Left lung (tissue), 10 donors: ENCODE results near the gene ZNF222. TPM values are rescaled to one million over a fixed set of nuclear protein-coding genes. Genes with fewer than 3 reads are reported as not detected.

Experiments used
- ATAC-seq: fragments of 200-7000 bp; cut with Tn5 transposase; one replicate; pipeline ENCODE4 v1.9.1; 2020; ENCODE audit warnings: moderate library complexity
- DNase-seq, 4 donors: peaks; one replicate each; pipeline ENCODE4 v3.0.0-alpha.2; 2013 to 2020
- H3K27ac ChIP-seq, 2 donors: fragments of 200-600 bp; sonication (generic) in 1 of 2; one replicate each; pipeline versions ENCODE4 v1.5.0 to v1.8.0; 2020 to 2021
- H3K27me3 ChIP-seq, 2 donors: fragments of 200-600 bp; sonication (generic) in 1 of 2; one replicate each; pipeline versions ENCODE4 v1.5.0 to v1.8.0; 2020 to 2021
- H3K36me3 ChIP-seq, 2 donors: fragments of 200-600 bp; sonication (generic) in 1 of 2; one replicate each; pipeline versions ENCODE4 v1.5.0 to v1.8.0; 2020 to 2021
- H3K4me1 ChIP-seq, 2 donors: fragments of 200-600 bp; one replicate each; pipeline ENCODE4 v1.8.0; 2021
- H3K4me3 ChIP-seq, 2 donors: fragments of 200-600 bp; sonication (generic) in 1 of 2; one replicate each; pipeline versions ENCODE4 v1.5.0 to v1.8.0; 2020 to 2021; ENCODE audit warnings: mild to moderate bottlenecking in 1 of 2
- H3K9me3 ChIP-seq, 2 donors: fragments of 200-600 bp; sonication (generic) in 1 of 2; one replicate each; pipeline versions ENCODE4 v1.5.0 to v1.8.0; 2020 to 2021
- intact Hi-C, 2 donors: fragments of 100-400 bp; cut with DNase I; formaldehyde crosslinking; loops; one replicate each; pipeline versions ENCODE4 v1.11.2 to v1.14.2; 2022
- polyA plus RNA-seq, 6 donors: library from polyadenylated mRNA; unstranded; fragments of 120-200 nt; gene quantifications; one replicate each; pipeline ENCODE4 v1.2.1, GENCODE V29; 2013; ENCODE audit not compliant: insufficient read length in 6 of 6
- total RNA-seq, 2 donors: library from RNA; stranded (reverse); fragmentation: NEBNext Ultra II Directional; extraction: Animal tissue kit (Norgen Biotek cat#: 25700); gene quantifications; one replicate each; pipeline ENCODE4 v1.2.1, GENCODE V29; 2021
- TF ChIP-seq, protein P1 (sequence below), 2 donors: fragments of 200-600 bp; sonication (generic) in 1 of 2; IDR thresholded peaks; one replicate each; pipeline versions ENCODE4 v1.5.0 to v1.8.0; 2021; ENCODE audit warnings: antibody characterized with exemption in 2 of 2
- donor health status: DM: no; HTN: yes; CAD: no.
- donor health status: DM: no; HTN: no; CAD: no.

ZNF222 gene
- total and polyA plus RNA-seq, 8 donors = 3.2 to 13.4 (median 10.2) TPM

DNA sequence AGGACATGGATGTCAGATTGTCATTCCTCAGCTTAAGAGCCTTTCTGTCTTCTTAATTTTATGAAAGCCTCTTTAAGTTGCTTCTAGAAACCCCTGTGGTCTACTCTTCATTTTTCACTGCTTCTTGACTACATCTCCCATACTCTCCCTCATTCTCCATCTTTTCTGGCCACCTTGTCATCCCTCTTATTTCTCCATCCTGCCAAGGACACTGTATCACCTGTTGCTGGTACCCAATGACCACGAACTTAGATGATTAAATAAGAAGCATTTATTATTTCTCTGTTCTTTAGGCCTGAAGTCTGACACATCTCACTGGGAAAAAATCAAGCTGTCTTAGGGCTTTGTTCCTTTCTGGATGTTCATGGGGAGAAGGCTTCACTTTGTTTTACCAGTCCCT, 35.9 kb downstream of the ZNF222 start:
- H3K36me3 ChIP-seq = peaks cover 0 to 96% of the 10 kb centered on the region in 2 donors
- TF ChIP-seq, protein P1, sequence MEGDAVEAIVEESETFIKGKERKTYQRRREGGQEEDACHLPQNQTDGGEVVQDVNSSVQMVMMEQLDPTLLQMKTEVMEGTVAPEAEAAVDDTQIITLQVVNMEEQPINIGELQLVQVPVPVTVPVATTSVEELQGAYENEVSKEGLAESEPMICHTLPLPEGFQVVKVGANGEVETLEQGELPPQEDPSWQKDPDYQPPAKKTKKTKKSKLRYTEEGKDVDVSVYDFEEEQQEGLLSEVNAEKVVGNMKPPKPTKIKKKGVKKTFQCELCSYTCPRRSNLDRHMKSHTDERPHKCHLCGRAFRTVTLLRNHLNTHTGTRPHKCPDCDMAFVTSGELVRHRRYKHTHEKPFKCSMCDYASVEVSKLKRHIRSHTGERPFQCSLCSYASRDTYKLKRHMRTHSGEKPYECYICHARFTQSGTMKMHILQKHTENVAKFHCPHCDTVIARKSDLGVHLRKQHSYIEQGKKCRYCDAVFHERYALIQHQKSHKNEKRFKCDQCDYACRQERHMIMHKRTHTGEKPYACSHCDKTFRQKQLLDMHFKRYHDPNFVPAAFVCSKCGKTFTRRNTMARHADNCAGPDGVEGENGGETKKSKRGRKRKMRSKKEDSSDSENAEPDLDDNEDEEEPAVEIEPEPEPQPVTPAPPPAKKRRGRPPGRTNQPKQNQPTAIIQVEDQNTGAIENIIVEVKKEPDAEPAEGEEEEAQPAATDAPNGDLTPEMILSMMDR (IDR thresholded peaks at IDR 0.05) = no peak
- ATAC-seq = no peak

DNA sequence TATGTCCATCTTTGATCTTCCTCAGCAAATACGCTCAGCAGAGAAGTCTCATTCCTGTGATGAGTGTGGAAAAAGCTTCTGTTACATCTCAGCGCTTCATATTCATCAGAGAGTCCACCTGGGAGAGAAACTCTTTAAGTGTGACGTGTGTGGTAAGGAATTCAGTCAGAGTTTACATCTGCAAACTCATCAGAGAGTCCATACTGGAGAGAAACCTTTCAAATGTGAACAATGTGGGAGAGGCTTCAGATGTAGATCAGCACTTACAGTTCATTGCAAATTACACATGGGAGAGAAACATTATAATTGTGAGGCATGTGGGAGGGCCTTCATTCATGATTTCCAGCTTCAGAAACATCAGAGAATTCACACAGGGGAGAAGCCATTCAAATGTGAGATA, 41.1 kb downstream of the ZNF222 start:
- DNase-seq = no peak
- Histone ChIP-seq H3K4me1 (peaks cover 0 to 1% of the 10 kb centered on the region in 2 donors), H3K9me3 (peaks cover 2 to 96% of the 10 kb centered on the region in 2 donors), H3K36me3 (peaks cover 0 to 65% of the 10 kb centered on the region in 2 donors), H3K27ac (no peak overlapping the region), H3K27me3 (no peaks in the 10 kb centered on the region), H3K4me3 (no peak overlapping the region)
- intact Hi-C loops = no loop called here
- ATAC-seq = no peak
- TF ChIP-seq, protein P1 (IDR thresholded peaks at IDR 0.05) = no peak

More for the DNA sequence above, 35.9 kb downstream of the ZNF222 start:
- Histone ChIP-seq H3K9me3 (peaks cover 2 to 78% of the 10 kb centered on the region in 2 donors), H3K4me1 (no peaks in the 10 kb centered on the region), H3K27me3 (no peaks in the 10 kb centered on the region), H3K27ac (no peak overlapping the region), H3K4me3 (no peak overlapping the region)
- no peak for DNase-seq
- intact Hi-C loops = no loop called here

DNA sequence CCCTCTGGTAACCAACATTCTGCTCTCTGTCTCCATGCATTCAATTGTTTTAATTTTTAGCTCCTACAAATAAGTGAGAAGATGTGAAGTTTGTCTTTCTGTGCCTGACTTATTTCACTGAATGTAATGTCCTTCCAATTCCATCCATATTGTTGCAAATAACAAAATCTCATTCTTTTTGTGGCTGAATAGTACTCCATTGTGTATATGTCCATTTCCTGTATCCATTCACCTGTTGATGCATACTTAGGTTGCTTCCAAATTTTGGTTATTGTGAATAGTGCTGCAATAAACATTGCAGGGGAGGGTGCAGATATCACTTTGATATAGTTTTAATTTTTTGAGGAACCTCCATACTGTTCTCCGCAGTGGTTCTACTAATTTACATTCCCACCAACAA, 44.2 kb downstream of the ZNF222 start:
- H3K9me3 ChIP-seq = peaks cover under 1 to 71% of the 10 kb centered on the region in 2 donors
- TF ChIP-seq, protein P1 (IDR thresholded peaks at IDR 0.05) = no peak
- no peaks in the 10 kb centered on the region for H3K27me3 ChIP-seq
- ATAC-seq (no peak), DNase-seq (no peak)
- no peak overlapping the region for H3K4me3 ChIP-seq
- H3K4me1 ChIP-seq = peaks cover 5 to 17% of the 10 kb centered on the region in 2 donors
- intact Hi-C loops = no loop called here
- no peak overlapping the region for H3K27ac ChIP-seq
- H3K36me3 ChIP-seq = peaks cover 0 to 34% of the 10 kb centered on the region in 2 donors

DNA sequence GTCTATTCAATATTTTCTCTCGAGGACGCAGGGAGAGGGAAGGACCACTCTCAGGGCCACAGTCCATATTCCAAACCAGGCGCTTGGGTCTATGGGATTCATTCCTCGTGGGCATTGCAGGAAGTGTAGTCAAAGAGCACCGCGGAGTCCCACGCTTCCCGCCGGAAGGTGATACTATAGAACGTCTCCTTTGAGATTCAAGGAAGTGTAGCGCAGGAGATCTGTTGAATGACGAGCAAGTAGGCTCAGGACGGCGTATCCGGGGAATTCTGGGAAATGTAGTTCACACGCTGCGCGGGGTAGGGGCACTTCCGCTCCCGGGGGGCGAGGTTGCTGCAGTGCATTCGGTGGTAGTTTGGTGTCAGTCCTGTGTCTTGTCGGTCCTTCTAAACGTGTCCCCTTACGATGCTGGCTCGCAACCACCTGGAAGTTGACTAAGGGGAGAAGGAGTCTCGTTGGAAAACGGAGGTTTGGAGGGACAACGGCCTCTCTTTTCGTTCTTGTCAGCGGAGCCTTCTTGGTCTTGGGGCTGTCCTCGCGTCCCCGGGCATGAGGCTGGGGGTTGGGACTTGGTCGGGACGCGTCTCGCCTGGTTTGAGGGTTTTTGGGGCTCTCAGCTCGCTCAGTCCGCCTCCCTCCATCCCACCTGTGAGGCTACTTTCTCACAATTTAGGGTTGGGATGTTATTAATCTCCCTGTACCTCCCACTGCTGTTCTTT, 46.8 kb downstream of the ZNF222 start, which contains the start of gene ZNF284:
TSS of gene ZNF284 (plus strand) at position 336 of the 719 bp plus-strand sequence. CDS start 4,231 bp downstream, outside the sequence.
- peak within 1 kb of the TSS; percentile 30 to 45 for H3K27ac ChIP-seq
- peak; percentile 92 to 94 (median 94) for DNase-seq
- peaks cover 5 to 17% of the 10 kb centered on the region in 2 donors for H3K4me1 ChIP-seq
- intact Hi-C loops = no loop called here
- TF ChIP-seq, protein P1 (IDR thresholded peaks at IDR 0.05) = no peak
- H3K9me3 ChIP-seq = peaks cover 0 to 45% of the 10 kb centered on the region in 2 donors
- peak within 1 kb of the TSS; percentile 53 to 67 for H3K4me3 ChIP-seq
- ATAC-seq = peak; percentile 100
- no peaks in the 10 kb centered on the region for H3K27me3 ChIP-seq
- H3K36me3 ChIP-seq = peaks cover 0 to 9% of the 10 kb centered on the region in 2 donors

DNA sequence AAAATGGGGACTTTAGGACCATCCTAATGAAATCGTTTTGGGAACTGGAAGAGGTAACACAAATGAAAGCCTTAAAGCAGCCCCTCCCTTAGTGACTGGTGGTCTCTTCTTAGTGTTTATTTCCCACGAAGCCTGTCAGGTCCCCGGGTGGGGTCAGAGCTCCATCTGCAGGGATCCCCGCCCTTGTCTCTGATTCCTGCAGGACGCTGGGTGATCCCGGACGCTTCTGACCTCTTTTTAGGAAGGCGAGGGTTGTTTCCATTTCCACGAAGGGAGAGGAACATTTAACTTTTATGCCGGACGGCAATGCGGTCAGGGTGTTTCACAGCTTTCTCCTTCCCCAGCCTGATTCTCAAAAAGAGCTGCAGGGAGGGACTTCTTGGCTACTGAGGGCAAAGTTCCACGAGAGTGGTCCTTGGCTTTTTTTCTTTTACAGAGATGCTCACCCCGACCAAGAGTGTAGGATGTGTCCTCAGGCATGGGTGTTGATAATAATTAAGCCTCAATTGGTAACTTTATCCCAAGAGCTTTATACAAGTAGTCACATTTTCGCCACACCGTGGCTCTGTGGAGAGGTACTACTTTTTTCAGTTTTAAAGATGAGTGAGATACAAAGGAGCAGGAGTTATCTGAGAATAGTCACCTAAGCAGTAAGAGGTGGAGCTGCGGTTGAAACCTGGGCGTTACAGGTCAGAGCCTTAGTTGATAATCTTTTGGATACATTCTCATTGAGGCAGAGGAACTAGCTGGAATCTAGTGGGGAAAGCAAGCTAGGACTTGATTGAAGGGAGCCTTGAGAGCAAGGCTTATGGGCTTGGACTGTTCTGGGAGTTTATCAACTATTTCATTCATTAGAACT, 47.6 kb downstream of the ZNF222 start:
- Histone ChIP-seq H3K4me3 (peak overlapping the region; percentile 53 to 67), H3K27ac (no peak overlapping the region), H3K27me3 (no peaks in the 10 kb centered on the region), H3K4me1 (peaks cover 5 to 17% of the 10 kb centered on the region in 2 donors), H3K36me3 (peaks cover 0 to 5% of the 10 kb centered on the region in 2 donors), H3K9me3 (peaks cover 0 to 37% of the 10 kb centered on the region in 2 donors)
- DNase-seq (no peak), ATAC-seq (peak; percentile 45)
- TF ChIP-seq, protein P1 (IDR thresholded peaks at IDR 0.05) = no peak
- intact Hi-C loops = no loop called here
